NCI-H2227 (cell line): ENCODE results near the gene AACS.

ENCODE experiments used
- DNase-seq: peaks from one replicate; lab custom pipeline; 2025; ENCODE audit not compliant: unreplicated experiment; lab: John Stamatoyannopoulos, UW

Gene AACS

DNA sequence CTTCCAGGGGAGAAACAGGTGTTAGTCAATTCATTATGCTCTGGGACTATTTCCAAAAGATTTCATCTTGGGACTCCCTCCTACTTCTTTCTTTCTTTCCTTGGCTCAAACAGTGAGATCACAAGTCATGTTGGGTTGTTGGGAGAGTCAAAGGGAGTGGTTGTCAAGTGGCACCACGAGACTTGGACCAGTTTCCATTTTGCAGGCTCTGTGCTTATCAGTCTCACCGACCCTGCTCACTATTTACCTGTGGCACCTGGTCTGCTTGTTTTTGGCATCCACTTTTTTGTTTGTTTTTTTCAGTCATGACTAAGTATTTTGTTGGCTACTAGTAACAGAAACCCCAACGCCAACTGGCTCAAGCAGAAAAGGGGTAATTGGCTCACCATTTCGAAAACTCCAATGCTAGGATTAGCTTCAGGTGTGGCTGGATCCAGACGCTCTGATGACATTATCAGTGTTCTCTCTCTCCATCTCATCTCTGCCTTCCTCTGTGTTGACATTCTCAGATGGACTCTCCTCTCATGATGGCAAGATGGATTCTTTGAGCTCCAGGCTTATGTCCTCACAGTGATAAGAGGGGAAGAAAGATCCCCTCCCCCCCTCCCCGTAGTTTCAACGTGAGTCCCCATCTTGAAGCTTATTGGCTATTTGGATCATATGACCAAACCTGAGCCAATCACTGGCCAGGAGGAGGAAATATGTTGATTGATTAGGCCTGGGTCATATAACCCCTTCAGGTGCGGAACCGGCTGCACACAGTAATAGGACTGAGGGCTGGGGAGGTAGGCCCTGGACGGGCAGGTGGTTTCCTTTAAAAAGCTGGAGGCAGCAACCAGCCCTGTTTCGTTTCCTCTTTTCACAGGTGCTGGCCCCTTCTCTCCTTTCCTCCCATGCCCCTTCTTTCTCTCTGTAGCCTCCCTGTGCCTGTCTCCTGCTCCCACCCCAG lies 84.2 kb downstream of the AACS start:
- no peak for DNase-seq

DNA sequence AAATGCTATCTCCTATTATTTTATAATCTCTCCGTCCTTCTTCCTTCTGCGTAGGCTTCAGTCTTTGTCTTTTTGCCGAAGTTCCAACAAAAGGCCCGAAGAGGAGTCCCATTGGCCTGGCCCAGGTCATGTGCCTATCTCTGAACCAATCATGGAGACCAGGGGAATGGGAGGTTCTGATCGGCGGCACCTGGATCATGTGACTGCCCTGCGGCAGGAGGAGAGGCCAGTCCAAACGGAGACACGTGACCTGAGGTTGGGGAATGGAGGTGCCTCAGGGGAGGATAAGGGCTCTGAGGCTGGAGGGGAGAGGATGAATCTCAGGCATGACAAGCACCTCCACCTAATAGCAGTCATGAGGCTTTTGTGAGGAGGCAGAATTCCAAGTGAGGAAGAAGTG lies 86.0 kb downstream of the AACS start:
- no peak for DNase-seq

DNA sequence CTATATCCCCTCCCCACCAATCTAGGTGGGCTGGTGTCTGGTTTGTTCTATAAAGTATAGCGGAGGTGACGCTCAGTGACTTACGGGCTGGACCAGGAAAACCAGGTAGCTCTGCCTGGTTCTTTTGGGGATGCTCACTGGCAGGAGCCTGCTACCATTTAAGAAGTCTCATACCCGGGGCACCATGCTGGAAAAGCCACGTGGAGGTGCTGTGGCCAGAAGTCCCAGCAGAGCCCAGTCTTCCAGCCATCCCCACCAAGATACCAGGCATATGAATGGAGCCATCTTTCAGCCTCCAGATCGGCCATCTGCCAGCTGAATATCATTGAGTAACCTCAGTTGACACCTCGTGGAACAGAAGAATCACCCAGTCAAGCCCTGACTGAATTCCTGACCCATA lies 87.2 kb downstream of the AACS start:
- DNase-seq, result no peak

DNA sequence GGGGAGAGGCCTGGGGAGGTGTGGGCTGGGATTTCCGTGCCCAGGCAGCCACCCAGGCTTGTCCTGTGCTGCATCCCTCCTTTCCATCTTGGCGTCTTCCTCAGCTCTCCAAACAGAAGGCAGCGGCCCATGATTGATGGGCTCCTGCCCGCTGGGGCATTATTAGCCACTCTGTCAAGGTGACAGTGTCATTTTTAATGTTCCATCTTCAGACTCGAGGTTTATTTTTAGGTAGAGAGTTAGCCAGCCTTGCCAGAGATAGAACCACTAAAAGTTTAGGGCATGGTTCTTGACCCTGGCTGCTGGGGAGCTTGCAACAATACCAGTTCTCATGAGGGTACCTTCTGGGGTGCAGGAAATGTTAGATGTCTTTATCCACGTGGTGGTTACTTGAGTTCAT lies 90.1 kb downstream of the AACS start:
- DNase-seq, result peak; percentile 33

DNA sequence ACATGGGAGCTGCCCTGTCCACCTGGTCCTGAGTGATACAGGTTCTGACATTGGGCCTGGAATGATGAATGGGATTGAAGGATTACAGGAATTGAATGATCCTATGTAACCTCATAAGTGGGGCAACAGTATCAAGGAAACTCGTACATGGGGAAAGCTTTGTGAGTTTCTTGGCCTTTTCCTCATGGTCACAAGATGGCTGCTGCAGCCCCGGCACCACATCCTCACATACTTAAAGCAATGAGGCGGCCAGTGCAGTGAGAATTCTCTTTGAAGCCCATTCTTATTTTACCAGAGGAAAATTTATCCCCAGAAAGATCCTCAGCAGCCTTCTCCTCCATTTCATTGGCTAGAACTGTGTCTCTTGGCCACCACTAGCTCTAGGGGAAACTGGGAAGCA lies 91.9 kb downstream of the AACS start:
- DNase-seq, result no peak

DNA sequence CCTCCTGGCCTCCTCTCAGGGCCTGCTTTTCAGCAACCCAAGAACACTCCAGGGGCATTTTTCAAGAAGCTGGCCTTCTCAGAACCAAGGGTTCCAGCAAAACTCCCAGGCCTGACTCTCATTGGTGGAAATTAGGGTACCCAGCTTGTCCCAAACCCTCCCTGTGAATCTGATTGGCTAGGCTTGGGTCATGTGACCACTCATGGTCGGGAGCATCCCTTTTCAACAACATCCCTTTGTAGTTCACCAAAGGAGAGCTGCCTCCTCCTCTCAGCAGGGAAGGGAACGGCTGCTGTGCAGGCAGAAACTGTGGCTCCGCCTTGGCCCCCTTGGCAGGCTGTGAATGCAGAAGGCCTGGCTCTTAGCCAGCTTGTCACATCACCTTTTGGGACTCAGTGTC lies 94.5 kb downstream of the AACS start:
- no peak for DNase-seq

DNA sequence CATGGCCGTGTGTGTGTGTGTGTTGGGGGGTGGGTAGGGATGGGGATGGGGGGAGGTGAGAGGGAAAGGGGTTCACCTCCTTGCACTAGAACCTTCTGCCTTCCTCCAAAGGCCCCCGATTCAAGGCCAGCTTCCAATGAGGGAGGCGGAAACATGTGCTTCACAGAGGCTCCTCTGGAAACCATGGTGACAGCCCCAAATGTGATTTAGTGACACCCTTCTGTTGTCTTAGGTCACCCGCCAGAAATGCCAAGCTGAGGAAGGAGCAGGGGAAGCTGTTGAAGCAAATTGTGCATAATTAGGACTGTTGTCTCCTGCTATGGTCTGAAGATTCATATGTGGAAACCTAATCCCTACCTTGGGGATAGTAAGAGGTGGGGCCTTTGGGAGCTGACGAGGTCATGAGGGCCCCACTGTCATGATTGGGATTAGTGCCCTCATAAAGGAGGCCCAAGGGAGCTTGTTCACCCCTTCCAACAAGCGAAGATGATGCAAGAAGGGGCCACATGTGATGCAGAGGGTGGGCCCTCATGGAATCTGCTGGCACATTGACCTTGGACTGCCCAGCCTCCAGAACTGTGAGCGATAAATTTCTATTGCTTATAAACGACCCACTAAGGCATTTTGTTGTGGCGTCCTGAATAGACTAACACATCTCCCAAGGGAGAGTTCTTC lies 95.2 kb downstream of the AACS start:
- DNase-seq, result no peak

DNA sequence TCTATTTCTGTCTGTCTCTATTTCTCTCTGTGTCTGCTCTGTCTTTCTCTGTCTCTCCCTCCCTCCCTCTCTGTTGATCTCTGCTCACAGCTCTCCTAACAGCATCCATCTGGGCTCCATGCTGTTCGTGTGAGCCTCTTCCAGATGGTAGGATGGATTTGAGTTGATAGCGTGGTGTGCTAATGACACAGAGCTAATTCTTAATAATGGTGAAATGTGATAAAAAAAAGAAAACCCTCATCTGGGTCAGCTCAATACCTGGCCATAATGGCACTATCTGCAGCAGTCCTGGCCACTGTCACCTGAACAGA lies 96.4 kb downstream of the AACS start:
- no peak for DNase-seq

DNA sequence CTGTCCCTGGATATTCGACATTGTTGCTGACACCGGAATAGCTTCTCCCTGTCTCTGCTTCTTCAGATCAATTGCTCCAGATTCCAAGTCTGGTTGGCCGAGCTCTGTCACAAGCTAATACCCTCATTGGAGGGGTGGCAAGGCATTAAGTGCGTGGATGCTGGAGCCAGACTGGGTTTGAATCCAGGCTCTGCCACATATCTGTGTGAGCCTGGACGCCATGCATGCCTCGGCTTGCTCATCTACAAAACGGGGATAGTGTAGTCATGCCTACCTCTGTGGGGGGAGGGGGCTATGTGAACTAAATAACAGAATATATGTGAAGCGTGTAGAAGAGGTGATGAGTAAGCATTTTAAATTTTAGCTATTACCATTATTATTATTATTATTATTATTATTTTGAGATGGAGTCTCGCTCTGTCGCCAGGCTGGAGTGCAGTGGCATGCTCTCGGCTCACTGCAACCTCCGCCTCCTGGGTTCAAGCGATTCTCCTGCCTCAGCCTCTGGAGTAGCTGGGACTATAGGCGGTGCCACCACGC lies 97.3 kb downstream of the AACS start:
- DNase-seq, result no peak

DNA sequence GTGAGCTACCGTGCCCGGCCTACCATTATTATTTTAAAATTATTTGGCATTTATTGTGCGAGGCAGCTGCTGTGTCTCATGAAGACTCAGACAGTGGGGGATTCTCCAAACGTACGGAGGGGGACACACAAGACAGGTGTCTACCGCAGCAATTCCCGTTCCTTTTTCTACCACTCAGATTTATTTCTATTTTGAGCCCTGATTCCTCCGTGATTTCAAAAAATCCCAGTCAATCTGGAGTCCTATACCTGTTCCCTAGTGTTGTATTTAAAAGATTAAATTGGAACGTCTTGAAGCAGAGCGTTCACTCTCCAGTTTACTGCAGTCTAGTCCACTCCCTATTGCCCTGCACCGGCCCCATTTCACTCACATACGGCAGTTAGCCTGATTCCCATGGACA lies 97.9 kb downstream of the AACS start:
- no peak for DNase-seq

DNA sequence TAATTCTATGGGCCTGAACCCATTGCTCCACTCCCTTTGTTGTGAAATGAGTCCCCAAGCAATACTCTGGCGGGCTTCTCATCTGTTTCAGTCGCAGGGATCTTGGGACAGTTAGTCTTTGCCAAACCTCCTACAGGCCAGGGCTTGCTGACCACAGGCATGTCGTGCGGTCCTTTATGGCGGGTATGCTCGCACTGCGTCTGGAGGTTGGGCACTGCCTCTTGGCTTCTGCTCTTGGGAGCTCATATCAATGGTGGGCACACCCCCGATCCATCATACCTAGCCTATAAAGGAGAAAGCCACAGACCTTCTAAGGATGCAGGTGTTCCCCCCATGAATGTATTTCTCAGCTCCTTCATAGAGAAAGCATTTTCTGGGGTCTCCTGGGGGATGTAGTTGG lies 99.3 kb downstream of the AACS start:
- no peak for DNase-seq

DNA sequence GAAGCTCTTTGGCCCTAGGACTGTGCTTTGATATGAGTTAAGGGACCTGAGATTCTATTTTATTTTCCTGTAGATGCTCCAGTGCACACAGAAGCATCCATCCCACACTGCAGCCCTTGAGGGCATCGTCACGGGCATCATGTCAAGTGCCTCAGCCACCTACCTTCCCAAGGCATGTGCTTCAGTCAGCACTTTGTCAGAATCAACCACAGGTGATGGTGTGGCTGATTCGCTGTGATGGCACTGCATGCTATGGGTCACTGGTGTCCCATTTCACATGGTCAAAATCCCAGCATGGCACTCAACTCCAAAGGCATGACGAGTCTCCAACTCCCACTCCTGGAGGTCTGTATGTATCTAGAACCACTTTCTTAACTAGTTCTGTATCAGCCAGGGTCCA lies 100.8 kb downstream of the AACS start:
- DNase-seq, result no peak

DNA sequence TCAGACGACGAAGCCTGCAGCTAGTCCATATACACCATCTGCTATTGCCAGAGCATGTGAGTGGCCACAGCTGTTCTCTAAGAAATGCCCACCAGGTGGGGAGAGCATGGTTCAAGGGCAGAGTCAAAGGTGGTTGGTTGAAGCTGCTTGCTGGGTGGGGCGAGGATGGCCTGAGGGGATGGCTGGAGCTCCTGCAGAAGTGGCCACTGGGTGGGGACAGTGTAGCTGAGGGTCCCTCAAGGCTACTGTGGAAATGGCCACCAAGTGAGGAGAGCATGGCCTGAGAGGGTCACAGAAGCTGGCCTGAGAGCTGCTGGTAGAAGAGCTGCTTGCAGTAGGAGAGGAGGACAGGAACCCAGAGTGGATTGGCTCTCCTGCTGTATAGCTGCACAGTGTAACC lies 102.4 kb downstream of the AACS start:
- DNase-seq, result no peak

DNA sequence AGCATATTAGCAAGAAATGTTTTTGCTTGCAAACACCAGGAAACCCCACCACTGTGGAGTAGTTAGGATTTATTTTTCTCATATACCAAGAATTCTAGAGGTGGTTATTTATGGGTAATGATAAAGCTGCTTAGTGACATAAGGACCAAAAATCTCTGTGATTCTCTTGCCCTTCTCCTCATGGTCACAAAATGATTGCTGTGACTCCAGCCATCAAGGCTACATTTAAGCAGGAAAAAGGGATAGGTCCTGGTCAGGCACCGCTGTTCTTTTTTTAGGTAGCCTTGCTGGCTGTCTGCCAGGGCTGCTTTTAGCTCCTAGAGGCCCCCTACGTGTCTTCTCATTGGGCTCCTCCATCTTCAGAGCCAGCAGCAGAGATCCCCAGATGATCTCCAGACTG lies 104.2 kb downstream of the AACS start:
- DNase-seq, result no peak

DNA sequence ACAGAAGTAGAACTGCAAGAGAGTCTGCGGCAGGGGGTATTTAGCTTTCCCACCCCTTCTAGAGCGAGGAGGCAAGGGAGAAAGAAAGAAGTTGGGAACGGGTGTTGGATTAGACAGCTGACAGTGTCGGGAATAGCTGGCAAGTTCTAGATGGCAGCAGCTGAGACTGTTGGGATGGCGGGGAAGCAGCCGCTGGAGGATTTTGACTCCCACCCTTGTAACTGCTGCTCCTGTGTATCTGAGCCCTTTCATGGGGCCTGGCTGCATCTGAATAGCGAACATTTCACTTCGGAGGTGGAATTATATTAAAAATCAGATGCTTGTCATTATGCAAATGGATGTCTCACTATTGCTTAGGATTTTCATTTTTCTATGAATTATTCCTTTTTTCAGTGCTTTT lies 104.6 kb downstream of the AACS start:
- DNase-seq, result no peak

DNA sequence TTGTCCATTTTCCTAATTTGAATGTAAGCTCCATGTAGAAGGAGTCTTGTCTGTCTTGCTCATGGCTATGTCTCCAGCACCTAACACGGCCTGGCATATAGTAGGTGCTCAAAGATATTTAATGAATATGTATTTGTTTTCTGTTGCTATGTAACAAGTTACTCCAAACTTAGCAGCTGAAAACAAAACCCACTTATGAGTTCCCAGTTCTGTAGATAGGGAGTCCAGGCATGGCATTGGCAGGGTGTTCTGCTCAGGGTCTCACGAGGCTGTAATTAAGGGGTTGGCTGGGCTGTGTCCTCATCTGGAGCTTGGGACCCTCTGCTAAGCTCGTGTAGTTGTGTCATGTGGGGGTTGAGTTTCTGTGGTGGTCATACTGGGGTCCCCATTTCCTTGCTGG lies 106.0 kb downstream of the AACS start:
- no peak for DNase-seq

DNA sequence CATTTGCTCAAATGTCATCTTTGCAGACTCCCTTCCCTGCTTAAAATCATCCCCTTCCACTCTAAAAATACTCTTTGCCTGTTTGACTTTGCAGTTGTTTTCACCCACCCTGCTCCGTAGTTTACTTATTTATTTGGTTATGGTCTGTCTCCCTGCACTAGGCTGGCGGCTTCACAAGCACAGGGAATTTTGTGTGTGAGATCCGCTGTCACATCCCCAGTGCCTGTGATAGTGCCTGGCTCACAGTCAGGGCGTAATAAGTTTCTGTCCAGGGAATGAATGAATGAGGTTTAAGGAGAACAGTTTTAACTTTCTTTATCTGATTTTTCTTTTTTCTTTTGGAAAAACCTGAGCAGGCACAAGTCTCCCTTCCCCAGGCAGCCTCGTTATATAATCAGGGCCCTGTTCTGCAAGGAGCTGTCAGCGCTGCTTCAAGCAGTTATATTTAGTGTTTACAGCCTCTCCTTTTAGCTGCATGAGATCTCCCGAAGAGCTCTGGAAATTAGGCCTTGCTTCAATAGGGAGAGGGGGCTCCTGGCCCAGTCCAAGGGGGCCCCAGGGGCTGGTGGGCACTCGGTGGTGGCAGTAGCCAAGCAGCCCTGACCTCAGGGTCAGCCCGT lies 107.1 kb downstream of the AACS start:
- DNase-seq, result no peak

DNA sequence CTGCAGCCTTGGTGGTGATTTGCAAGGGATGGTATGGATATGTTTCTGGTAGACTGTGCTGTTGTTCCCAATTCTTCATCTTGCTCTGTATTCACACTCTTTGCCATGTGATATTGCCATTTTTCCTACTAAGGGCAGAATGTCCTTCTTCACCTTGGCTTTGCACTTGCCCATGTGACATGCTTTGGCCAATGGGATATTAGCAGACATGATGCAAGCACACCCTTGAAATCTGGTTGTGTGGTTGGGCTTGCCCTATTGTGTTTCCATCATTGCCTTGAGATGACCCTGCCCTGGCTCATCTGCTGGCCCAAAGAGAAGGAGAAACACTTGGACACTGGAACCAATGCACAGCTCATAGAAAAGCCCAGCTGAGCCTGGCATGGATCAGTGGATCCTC lies 110.3 kb downstream of the AACS start:
- no peak for DNase-seq

DNA sequence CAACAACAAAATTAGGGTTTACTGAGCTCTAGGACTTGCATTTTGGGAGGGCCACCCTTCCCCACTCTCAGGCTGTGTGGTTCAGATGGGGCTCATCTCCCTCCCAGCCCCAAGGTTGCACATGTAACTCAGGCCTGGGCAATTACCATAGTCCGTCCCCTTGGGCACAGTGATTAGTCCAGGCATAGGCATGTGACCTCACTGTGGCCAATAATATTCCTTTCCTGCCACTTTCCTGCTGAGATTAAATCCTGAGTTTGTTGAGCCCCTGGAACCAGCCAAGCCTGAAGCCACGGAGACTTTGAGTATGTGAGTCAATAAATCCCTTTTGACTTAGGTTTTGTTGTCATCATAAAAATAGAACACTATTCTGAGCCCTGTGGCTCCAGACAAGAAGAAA lies 113.0 kb downstream of the AACS start:
- no peak for DNase-seq

DNA sequence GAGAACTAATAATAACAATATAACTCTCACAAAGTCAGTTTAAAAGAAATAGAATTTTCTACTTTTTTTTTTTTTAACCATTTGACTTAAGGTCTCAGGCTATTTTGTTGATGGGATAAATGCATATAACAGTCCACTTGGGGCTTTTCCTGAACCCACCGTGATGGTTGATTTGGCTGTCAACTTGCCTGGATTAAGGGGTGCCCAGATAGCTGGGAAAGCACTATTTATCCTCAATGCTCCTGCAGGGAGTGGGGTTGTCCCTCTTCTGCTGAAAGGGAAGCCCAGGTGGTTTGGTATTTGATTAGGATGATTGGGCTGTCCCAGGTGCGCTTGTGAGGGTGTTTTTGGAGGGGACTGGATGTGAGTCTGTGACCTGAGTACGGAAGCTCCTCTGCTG lies 114.9 kb downstream of the AACS start:
- no peak for DNase-seq

DNA sequence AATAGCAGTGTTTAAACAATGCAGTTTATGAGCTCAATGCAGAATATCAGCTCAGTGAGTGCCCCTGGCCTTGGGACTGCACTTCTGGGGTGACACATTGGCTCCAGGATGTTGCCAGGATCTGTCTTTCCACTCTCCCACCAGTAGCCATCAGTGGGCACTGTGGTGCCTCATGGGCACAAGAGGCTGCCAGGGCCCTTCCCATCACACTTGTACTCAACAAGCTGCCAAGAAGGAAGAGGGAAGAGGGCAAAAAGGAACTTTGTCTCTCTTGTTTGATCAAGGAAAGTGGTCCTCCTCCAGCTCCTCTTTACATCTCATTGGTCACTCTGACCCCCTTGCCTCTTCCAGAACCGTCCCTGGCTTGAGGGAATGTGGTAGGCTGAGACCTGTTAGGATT lies 115.9 kb downstream of the AACS start:
- no peak for DNase-seq
